Stomach smooth muscle (tissue), 2 donors: ENCODE data around the gene SLC19A2.
A peak's percentile ranks its signal among the peaks of the same experiment; 100 is the strongest.

Source experiments
- H3K27ac ChIP-seq: one replicate; pipeline ENCODE4 v1.7.0; 2013; ENCODE audit warnings: mild to moderate bottlenecking, low read length, inconsistent platforms
- H3K27me3 ChIP-seq, 2 donors: one replicate each; pipeline ENCODE4 v1.7.0; 2013; ENCODE audit warnings: low read length in 2 of 2; ENCODE audit not compliant: insufficient read depth in 2 of 2, control insufficient read depth in 1 of 2
- H3K36me3 ChIP-seq, 2 donors: one replicate each; pipeline ENCODE4 v1.7.0; 2013; ENCODE audit warnings: low read length in 2 of 2; ENCODE audit not compliant: control insufficient read depth in 2 of 2, insufficient read depth in 2 of 2
- H3K4me1 ChIP-seq: one replicate; pipeline ENCODE4 v1.7.0; 2013; ENCODE audit warnings: low read length; ENCODE audit not compliant: control insufficient read depth, insufficient read depth
- H3K4me3 ChIP-seq, 2 donors: one replicate each; pipeline ENCODE4 v1.7.0; 2013; ENCODE audit warnings: low read length in 2 of 2
- H3K9ac ChIP-seq, 2 donors: one replicate each; pipeline ENCODE4 v1.7.0; 2013; ENCODE audit warnings: low read length in 2 of 2, mild to moderate bottlenecking in 1 of 2
- H3K9me3 ChIP-seq, 2 donors: one replicate each; pipeline ENCODE4 v1.7.0; 2013; ENCODE audit warnings: low read length in 2 of 2; ENCODE audit not compliant: control insufficient read depth in 2 of 2
- donor health status: healthy.
- donor health status: Pancreatic carcinoma.

The SLC19A2 gene

GRCh38 chr1:169474302-169474995 lies 11.3 kb downstream of the SLC19A2 start:
- H3K9me3 ChIP-seq: no peaks in the 10 kb centered on the region
- no peak overlapping the region for H3K9ac ChIP-seq
- no peaks in the 10 kb centered on the region for H3K27me3 ChIP-seq
- H3K36me3 ChIP-seq: peaks cover 5 to 6% of the 10 kb centered on the region in 2 donors
- no peak overlapping the region for H3K27ac ChIP-seq
- H3K4me1 ChIP-seq: no peaks in the 10 kb centered on the region
- H3K4me3 ChIP-seq: no peak overlapping the region

GRCh38 chr1:169473347-169473746 lies 12.4 kb downstream of the SLC19A2 start:
- H3K27me3 ChIP-seq: no peaks in the 10 kb centered on the region
- H3K4me3 ChIP-seq: no peak overlapping the region
- no peaks in the 10 kb centered on the region for H3K4me1 ChIP-seq
- H3K27ac ChIP-seq: no peak overlapping the region
- H3K36me3 ChIP-seq: peaks cover 5 to 6% of the 10 kb centered on the region in 2 donors
- H3K9ac ChIP-seq: no peak overlapping the region
- no peaks in the 10 kb centered on the region for H3K9me3 ChIP-seq

GRCh38 chr1:169472738-169473137 lies 13.0 kb downstream of the SLC19A2 start:
- no peaks in the 10 kb centered on the region for H3K4me1 ChIP-seq
- H3K27ac ChIP-seq: no peak overlapping the region
- H3K9me3 ChIP-seq: no peaks in the 10 kb centered on the region
- no peak overlapping the region for H3K9ac ChIP-seq
- H3K4me3 ChIP-seq: no peak overlapping the region
- no peaks in the 10 kb centered on the region for H3K27me3 ChIP-seq
- peaks cover 7 to 8% of the 10 kb centered on the region in 2 donors for H3K36me3 ChIP-seq

GRCh38 chr1:169468982-169469381 lies 16.8 kb downstream of the SLC19A2 start:
- Histone ChIP-seq H3K4me1 (no peaks in the 10 kb centered on the region), H3K27ac (no peak overlapping the region), H3K4me3 (no peak overlapping the region), H3K9me3 (no peaks in the 10 kb centered on the region), H3K27me3 (no peaks in the 10 kb centered on the region), H3K9ac (no peak overlapping the region), H3K36me3 (peaks cover 9% of the 10 kb centered on the region in 2 donors)

GRCh38 chr1:169466259-169467230 lies 19.2 kb downstream of the SLC19A2 start:
- no peaks in the 10 kb centered on the region for H3K4me1 ChIP-seq
- no peak overlapping the region for H3K4me3 ChIP-seq
- H3K27me3 ChIP-seq: no peaks in the 10 kb centered on the region
- H3K36me3 ChIP-seq: peaks cover 9% of the 10 kb centered on the region in 2 donors
- no peak overlapping the region for H3K9ac ChIP-seq
- no peak overlapping the region for H3K27ac ChIP-seq
- no peaks in the 10 kb centered on the region for H3K9me3 ChIP-seq

- no peak overlapping the region for H3K27ac ChIP-seq
- H3K4me1 ChIP-seq: no peaks in the 10 kb centered on the region
- H3K9me3 ChIP-seq: no peaks in the 10 kb centered on the region
- H3K9ac ChIP-seq: no peak overlapping the region
- H3K4me3 ChIP-seq: no peak overlapping the region
- peaks cover 9% of the 10 kb centered on the region in 2 donors for H3K36me3 ChIP-seq
- peaks cover 1 to 3% of the 10 kb centered on the region in 2 donors for H3K27me3 ChIP-seq
Measured at GRCh38 chr1:169465281-169465680, 20.5 kb downstream of the SLC19A2 start.

GRCh38 chr1:169462385-169462784 lies 23.4 kb downstream of the SLC19A2 start:
- H3K27ac ChIP-seq: no peak overlapping the region
- H3K4me3 ChIP-seq: no peak overlapping the region
- no peak overlapping the region for H3K9ac ChIP-seq
- H3K4me1 ChIP-seq: no peaks in the 10 kb centered on the region
- no peaks in the 10 kb centered on the region for H3K9me3 ChIP-seq
- H3K36me3 ChIP-seq: peaks cover 4 to 6% of the 10 kb centered on the region in 2 donors
- peaks cover 6 to 8% of the 10 kb centered on the region in 2 donors for H3K27me3 ChIP-seq

GRCh38 chr1:169461390-169462000 lies 24.2 kb downstream of the SLC19A2 start:
- no peaks in the 10 kb centered on the region for H3K9me3 ChIP-seq
- no peaks in the 10 kb centered on the region for H3K4me1 ChIP-seq
- H3K27ac ChIP-seq: no peak overlapping the region
- H3K9ac ChIP-seq: no peak overlapping the region
- peaks cover 6 to 8% of the 10 kb centered on the region in 2 donors for H3K27me3 ChIP-seq
- no peak overlapping the region for H3K4me3 ChIP-seq
- H3K36me3 ChIP-seq: peaks cover 4 to 6% of the 10 kb centered on the region in 2 donors

GRCh38 chr1:169460191-169460833 lies 25.4 kb downstream of the SLC19A2 start:
- H3K9ac ChIP-seq: peak overlapping the region in 1 of 2 donors; percentile 22
- peaks cover 0 to 3% of the 10 kb centered on the region in 2 donors for H3K36me3 ChIP-seq
- no peak overlapping the region for H3K27ac ChIP-seq
- H3K9me3 ChIP-seq: no peaks in the 10 kb centered on the region
- H3K27me3 ChIP-seq: peaks cover 6 to 8% of the 10 kb centered on the region in 2 donors
- no peaks in the 10 kb centered on the region for H3K4me1 ChIP-seq
- peak overlapping the region; percentile 51 to 58 for H3K4me3 ChIP-seq

- H3K36me3 ChIP-seq: no peaks in the 10 kb centered on the region
- no peaks in the 10 kb centered on the region for H3K9me3 ChIP-seq
- H3K27ac ChIP-seq: no peak overlapping the region
- H3K9ac ChIP-seq: no peak overlapping the region
- peaks cover 6 to 8% of the 10 kb centered on the region in 2 donors for H3K27me3 ChIP-seq
- no peaks in the 10 kb centered on the region for H3K4me1 ChIP-seq
- H3K4me3 ChIP-seq: no peak overlapping the region
Measured at GRCh38 chr1:169457443-169457842, 28.3 kb downstream of the SLC19A2 start.
